GM12875 (cell line): ENCODE measurements around the gene MYO7B.

Experiments used
- H3K4me3 ChIP-seq: one replicate; pipeline ENCODE4 v1.5.1; 2011; ENCODE audit warnings: low read depth, low read length, control low read depth
- CTCF ChIP-seq: IDR thresholded peaks from 2 replicates; pipeline ENCODE4 v1.5.1; 2011; ENCODE audit warnings: low read depth, mild to moderate bottlenecking, control low read depth, inconsistent platforms, low read length, moderate library complexity, borderline replicate concordance; ENCODE audit not compliant: insufficient read depth

Gene MYO7B

DNA sequence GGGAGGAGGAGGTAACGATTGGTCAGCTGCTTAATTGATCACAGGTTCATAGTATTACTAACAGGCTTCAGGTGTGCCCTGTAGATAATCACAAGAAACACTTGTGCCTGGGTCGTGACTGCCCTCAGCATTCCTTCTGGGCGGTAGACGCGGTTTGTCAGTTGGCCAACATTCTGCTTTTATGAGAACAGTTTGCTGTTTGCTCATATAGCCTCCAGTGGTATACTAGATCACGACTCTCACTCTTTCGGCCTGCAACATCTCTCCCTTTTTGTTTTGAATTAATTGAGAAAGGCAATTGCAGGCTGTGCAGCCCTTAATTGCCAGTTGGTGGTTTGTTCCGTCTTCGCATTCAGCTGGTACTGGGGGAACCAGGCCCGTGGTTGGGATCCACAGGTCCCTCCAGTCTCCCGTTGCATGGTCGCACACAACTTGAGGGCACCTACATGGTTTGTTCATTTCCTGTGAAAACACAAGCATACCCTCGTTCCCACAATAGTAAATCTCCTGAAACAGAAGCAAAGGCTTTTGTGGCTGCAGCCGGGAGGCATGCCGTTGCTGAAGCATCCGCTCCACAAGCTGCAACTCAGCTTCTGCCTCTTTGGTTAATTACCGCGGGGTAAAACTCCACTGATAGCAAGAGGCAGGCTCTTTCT lies 80.2 kb downstream of the MYO7B start:
- TF ChIP-seq CTCF, result no peak
- no peak overlapping the region for H3K4me3 ChIP-seq

- H3K4me3 ChIP-seq, result no peak overlapping the region
Measured at GRCh38 chr2:127618551-127619202, 83.2 kb downstream of the MYO7B start.

GRCh38 chr2:127619203-127619590 lies 83.7 kb downstream of the MYO7B start:
- H3K4me3 ChIP-seq, result no peak overlapping the region
- no peak for TF ChIP-seq CTCF

More at GRCh38 chr2:127618551-127619202, 83.2 kb downstream of the MYO7B start:
- no peak for TF ChIP-seq CTCF

- H3K4me3 ChIP-seq, result no peak overlapping the region
- no peak for TF ChIP-seq CTCF
Measured at GRCh38 chr2:127619877-127620705, 84.6 kb downstream of the MYO7B start.

GRCh38 chr2:127620866-127621265 lies 85.4 kb downstream of the MYO7B start:
- TF ChIP-seq CTCF, result no peak
- H3K4me3 ChIP-seq, result no peak overlapping the region

- TF ChIP-seq CTCF, result no peak
- no peak overlapping the region for H3K4me3 ChIP-seq
Measured at GRCh38 chr2:127621981-127622431, 86.5 kb downstream of the MYO7B start.
